ENCODE results near the gene SLC12A3.

Gene SLC12A3

DNA sequence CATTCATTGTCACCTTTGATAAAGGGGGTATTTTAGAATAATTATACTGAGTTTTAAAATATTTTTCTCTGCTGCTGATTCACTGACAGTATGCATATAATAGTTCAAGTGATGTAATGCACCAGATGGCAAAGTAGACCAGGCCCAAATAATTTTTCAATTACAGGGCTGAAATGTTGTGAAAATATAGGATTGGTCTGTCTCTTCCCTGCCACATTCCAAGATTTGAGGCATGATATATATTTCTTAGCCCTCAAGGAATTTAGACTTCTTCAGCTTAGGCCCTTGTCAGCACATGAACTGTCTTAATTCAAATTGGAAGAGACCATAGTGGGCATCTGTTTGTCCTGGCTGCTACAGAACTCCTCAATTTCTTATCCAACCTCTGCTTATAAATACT is 39.2 kb upstream of the SLC12A3 start:
- no peak overlapping the region for H3K4me3 ChIP-seq (ENCODE audit: low read depth, low read length)
- TF ChIP-seq, protein P1, sequence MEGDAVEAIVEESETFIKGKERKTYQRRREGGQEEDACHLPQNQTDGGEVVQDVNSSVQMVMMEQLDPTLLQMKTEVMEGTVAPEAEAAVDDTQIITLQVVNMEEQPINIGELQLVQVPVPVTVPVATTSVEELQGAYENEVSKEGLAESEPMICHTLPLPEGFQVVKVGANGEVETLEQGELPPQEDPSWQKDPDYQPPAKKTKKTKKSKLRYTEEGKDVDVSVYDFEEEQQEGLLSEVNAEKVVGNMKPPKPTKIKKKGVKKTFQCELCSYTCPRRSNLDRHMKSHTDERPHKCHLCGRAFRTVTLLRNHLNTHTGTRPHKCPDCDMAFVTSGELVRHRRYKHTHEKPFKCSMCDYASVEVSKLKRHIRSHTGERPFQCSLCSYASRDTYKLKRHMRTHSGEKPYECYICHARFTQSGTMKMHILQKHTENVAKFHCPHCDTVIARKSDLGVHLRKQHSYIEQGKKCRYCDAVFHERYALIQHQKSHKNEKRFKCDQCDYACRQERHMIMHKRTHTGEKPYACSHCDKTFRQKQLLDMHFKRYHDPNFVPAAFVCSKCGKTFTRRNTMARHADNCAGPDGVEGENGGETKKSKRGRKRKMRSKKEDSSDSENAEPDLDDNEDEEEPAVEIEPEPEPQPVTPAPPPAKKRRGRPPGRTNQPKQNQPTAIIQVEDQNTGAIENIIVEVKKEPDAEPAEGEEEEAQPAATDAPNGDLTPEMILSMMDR (conservative IDR thresholded peaks at IDR 0.05; ENCODE audit: low read depth, low read length): no peak
- DNase-seq (ENCODE audit: low read depth): no peak

DNA sequence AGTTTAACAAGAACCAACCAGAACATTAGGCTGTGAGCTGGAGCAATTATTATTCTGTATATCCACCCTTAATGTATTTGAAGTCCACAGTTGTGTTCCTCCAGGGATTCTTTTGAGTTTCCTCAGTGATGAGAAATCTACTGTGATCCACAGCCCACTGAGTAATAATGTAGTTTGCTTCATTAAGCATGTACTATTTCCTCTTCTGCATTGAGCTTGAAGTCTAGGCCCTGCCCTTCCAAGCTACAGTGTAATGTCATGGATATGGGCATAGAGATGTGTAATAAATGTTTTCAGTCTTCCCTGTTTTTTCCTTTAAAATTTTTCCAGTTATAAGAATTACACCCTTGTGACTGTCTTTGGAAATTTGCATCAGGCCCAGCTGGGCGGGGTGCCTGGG is 36.4 kb upstream of the SLC12A3 start:
- DNase-seq (ENCODE audit: low read depth): no peak
- H3K4me3 ChIP-seq (ENCODE audit: low read depth, low read length): no peak overlapping the region
- TF ChIP-seq, protein P1 (conservative IDR thresholded peaks at IDR 0.05; ENCODE audit: low read depth, low read length): no peak

DNA sequence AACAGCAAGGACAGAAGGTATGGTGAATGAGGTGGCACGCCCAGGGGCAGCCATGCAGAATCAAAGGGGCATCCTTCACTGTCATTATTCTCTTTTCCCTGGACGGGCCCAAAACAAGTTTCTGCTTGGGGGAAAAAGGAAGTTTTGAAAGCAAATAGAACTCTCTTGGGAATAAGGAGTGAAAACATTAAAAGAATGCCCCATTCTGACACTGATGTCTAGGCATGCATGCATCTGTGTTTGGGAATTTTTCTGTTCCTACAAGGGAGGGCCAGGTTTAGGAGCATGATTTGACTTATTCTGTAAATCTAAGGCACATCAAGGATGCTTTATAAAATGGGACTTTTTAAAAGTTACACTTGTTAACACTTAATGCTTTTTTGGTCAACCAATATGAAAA is 34.3 kb upstream of the SLC12A3 start:
- DNase-seq (ENCODE audit: low read depth): no peak

DNA sequence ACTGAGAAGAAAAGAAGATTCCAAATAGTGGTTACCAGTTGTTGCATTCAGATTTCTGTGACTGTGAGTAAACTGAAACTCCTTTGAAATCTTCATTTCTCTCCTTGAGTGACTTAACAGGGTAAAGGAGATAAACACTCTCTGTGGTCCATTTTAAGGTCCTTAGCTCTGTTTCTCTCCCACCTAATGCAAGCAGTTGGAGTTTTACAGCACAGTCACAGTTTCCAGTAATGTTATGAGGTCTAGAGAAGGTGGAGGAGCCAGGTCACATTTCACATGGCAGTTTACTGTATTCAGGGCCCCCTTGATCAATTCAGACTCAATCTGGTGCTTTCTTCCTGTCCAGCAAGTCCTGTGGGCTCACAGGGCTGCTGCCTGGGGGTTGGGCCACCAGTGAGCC is 32.2 kb upstream of the SLC12A3 start:
- no peak overlapping the region for H3K4me3 ChIP-seq (ENCODE audit: low read depth, low read length)
- TF ChIP-seq, protein P1 (conservative IDR thresholded peaks at IDR 0.05; ENCODE audit: low read depth, low read length): no peak
- DNase-seq (ENCODE audit: low read depth): no peak

More for the DNA sequence above, 34.3 kb upstream of the SLC12A3 start:
- no peak overlapping the region for H3K4me3 ChIP-seq (ENCODE audit: low read depth, low read length)
- TF ChIP-seq, protein P1 (conservative IDR thresholded peaks at IDR 0.05; ENCODE audit: low read depth, low read length): no peak

DNA sequence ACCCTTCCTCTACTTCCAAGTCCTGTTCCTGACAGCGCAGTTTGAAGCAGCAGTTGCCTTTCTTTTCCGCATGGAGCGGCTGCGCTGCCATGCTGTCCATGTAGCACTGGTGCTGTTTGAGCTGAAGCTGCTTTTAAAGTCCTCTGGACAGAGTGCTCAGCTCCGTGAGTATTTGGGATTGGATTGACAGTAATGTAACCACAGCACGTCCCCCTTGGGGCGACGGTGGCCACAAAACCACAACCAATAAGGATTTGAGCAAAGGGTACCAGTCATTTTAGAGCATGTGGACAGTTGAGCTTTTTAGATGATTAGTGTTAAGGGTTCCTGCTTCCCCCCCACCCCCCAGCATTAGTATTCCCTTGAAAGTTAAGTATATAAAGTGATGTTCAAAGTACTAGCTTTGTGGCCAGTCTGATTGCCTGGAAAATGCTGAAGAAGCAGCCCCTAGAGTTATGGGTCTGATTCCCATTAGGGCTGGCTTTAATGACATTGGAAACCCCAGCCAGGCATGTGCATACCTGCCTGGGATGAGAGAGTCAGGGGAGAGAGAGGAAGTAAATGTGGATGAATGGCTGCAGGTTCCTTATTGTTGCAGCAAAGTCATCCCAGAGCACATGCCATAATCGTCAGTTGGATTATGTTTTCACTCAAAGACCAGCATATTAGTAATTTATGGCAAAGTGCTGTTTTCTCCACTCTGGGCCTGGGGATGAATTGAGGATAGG is 31.6 kb upstream of the SLC12A3 start:
- TF ChIP-seq, protein P1 (conservative IDR thresholded peaks at IDR 0.05; ENCODE audit: low read depth, low read length): no peak
- DNase-seq (ENCODE audit: low read depth): no peak
- no peak overlapping the region for H3K4me3 ChIP-seq (ENCODE audit: low read depth, low read length)

DNA sequence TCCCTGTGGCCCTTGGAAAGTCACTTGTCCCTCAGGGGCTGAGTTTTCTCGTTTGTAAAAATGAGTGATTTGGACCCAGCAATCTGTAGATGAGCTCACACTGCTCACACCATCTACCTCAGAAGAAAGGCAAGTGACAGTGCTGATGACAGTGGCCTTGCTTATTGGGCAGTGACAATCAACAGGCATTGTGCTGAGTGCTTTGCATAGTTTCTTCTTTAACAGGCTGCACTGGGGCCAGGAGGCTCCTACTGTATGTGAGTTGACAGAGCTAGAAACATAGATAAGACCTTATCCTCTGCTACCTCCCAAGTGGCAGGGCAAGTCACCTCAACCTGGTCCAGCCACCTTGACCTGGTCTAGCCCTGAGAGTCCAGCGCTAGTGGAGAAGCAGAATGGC is 29.7 kb upstream of the SLC12A3 start:
- no peak overlapping the region for H3K4me3 ChIP-seq (ENCODE audit: low read depth, low read length)
- DNase-seq (ENCODE audit: low read depth): no peak
- TF ChIP-seq, protein P1 (conservative IDR thresholded peaks at IDR 0.05; ENCODE audit: low read depth, low read length): no peak
